ENCODE data around the gene ARID4A.
A peak's percentile ranks its signal among the peaks of the same experiment; 100 is the strongest.
"Not testable (repeated sequence)": the region's sequence is repeated elsewhere in the genome, so short reads cannot be mapped to it uniquely, and the experiment has no call there.

Gene ARID4A

GRCh38 chr14:58362272-58362671 lies 63.9 kb downstream of the ARID4A start:
- not testable (repeated sequence) for DNase-seq (ENCODE audit: low read depth)

GRCh38 chr14:58362798-58363412 lies 64.5 kb downstream of the ARID4A start:
- peak; percentile 29 for DNase-seq (ENCODE audit: low read depth)

- no peak for DNase-seq (ENCODE audit: low read depth)
Observed at GRCh38 chr14:58364316-58364715, 66.0 kb downstream of the ARID4A start.

GRCh38 chr14:58367296-58367695 lies 68.9 kb downstream of the ARID4A start:
- peak; percentile 17 for DNase-seq (ENCODE audit: low read depth)

- no peak for DNase-seq (ENCODE audit: low read depth)
Observed at GRCh38 chr14:58368956-58369355, 70.6 kb downstream of the ARID4A start.

- no peak for DNase-seq (ENCODE audit: low read depth)
Observed at GRCh38 chr14:58376791-58377190, 78.4 kb downstream of the ARID4A start.

GRCh38 chr14:58390830-58391229 lies 92.5 kb downstream of the ARID4A start:
- DNase-seq (ENCODE audit: low read depth), result no peak

GRCh38 chr14:58395562-58395811 lies 97.1 kb downstream of the ARID4A start:
- no peak for DNase-seq (ENCODE audit: low read depth)

GRCh38 chr14:58395812-58396788 lies 97.7 kb downstream of the ARID4A start, which contains the start of gene TOMM20L:
TSS of gene TOMM20L (plus strand) at chr14:58395930. CDS start at chr14:58395958, 28 bp downstream.
- peak; percentile 40 for DNase-seq (ENCODE audit: low read depth)

- no peak for DNase-seq (ENCODE audit: low read depth)
Observed at GRCh38 chr14:58397156-58397555, 98.8 kb downstream of the ARID4A start.

- DNase-seq (ENCODE audit: low read depth), result no peak
Observed at GRCh38 chr14:58398495-58398894, 100.1 kb downstream of the ARID4A start.

GRCh38 chr14:58398895-58399294 lies 100.5 kb downstream of the ARID4A start:
- DNase-seq (ENCODE audit: low read depth), result no peak

GRCh38 chr14:58401587-58401986 lies 103.2 kb downstream of the ARID4A start:
- DNase-seq (ENCODE audit: low read depth), result no peak

- no peak for DNase-seq (ENCODE audit: low read depth)
Observed at GRCh38 chr14:58408681-58409215, 110.4 kb downstream of the ARID4A start.

GRCh38 chr14:58414845-58415244 lies 116.5 kb downstream of the ARID4A start:
- no peak for DNase-seq (ENCODE audit: low read depth)

- DNase-seq (ENCODE audit: low read depth), result no peak
Observed at GRCh38 chr14:58415636-58416547, 117.5 kb downstream of the ARID4A start.

GRCh38 chr14:58416934-58417333 lies 118.6 kb downstream of the ARID4A start:
- DNase-seq (ENCODE audit: low read depth), result not testable (repeated sequence)
